ENCODE measurements around the gene LRP2.

DNA sequence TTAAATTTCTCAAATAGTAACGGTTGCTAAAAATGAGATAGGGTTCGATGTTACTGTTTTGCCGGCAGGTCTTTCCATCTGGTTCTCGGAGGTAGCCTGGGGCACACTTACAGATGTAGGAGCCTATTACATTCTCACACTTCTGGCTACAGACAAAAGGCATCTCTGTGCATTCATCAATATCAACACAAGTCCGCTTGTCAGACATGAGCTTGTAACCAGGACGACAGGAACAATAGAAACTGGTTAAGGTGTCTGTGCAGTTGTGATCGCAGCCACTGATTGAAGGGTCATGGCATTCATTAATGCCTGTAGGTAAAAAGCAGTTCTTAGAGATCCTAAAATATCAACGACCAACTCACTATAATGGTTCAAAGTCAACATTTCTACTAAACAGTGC lies 176.6 kb downstream of the LRP2 start:
- TF ChIP-seq CTCF (IDR thresholded peaks at IDR 0.05; ENCODE audit: insufficient read depth, low read depth, low read length) (no peak), EZH2 (IDR thresholded peaks at IDR 0.05; ENCODE audit: insufficient read depth, low read length) (no peak)

All from astrocyte (in vitro differentiated cells and primary cell).